ENCODE results near the gene LCP1. TPM values are rescaled to one million over a fixed set of nuclear protein-coding genes. Genes with fewer than 3 reads are reported as not detected.

Gene LCP1
- polyA plus RNA-seq, 1 of the 3 experiments (the other 2 are of a cell fraction): 0.03 TPM

DNA sequence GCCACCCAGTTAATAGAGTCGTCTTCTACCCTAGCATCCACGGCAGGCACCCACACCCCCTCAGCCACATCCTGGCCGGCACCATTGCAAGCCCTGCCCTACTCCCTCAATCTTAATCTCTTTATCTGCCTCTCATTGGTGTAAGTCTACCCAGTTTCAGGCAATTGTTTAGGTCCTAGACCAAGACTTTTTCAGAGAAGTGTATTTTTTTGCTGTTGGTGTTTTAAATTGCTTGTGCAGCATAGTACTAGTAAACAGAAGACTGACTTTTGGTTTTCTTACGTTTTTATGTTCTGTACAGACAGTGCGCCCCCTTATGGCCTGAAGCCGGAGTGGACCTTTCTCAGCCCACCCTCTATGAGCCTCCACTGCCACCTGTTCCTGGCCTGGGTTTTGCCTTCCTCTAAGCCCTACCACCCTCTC lies 2.3 kb upstream of the LCP1 start:
- ChIA-PET CTCF (interaction anchor here (1.2 kb wide), 1 partner anchor 58 kb away, joined by 3 read pairs; no protein-coding TSS in a partner anchor), POLR2A (no interaction called here)
- H3K27ac ChIP-seq (ENCODE audit: low read depth in 2 of 2, low read length in 1 of 2): no peak overlapping the region
- no peaks in the 10 kb centered on the region for H4K20me1 ChIP-seq (ENCODE audit: insufficient read depth)
- H3K9me3 ChIP-seq: 0 out of 2 replicates have a peak, but pooled peaks cover 3% of the 10 kb centered on the region
- 56% methylated on average over 6 of the region's 6 CpGs for WGBS (ENCODE audit: low lambda C conversion rate)
- no peaks in the 10 kb centered on the region for H3K79me2 ChIP-seq (ENCODE audit: insufficient read depth)
- H3K4me2 ChIP-seq: no peak overlapping the region
- no peak overlapping the region; a peak in 1 of 4 replicates for H3K4me3 ChIP-seq (ENCODE audit: low read depth in 2 of 2, low read length in 1 of 2)
- no peaks in the 10 kb centered on the region for H3K36me3 ChIP-seq (replicated peaks in 1 of 2; ENCODE audit: control insufficient read depth in 1 of 2, insufficient read depth in 2 of 2, low read length in 1 of 2)
- H3F3A ChIP-seq (replicated peaks; ENCODE audit: insufficient read depth): no peaks in the 10 kb centered on the region
- H2AFZ ChIP-seq (ENCODE audit: low read depth): no peak overlapping the region
- no peak overlapping the region for H3K9ac ChIP-seq
- no peaks in the 10 kb centered on the region; a peak in 1 of 4 replicates for H3K4me1 ChIP-seq (ENCODE audit: control insufficient read depth in 1 of 2, insufficient read depth in 2 of 2, low read depth in 1 of 2, low read length in 1 of 2)
- TF ChIP-seq USF2 (IDR thresholded peaks at IDR 0.05; ENCODE audit: borderline replicate concordance, low read depth, low read length) (no peak), CTCF (IDR thresholded peaks at IDR 0.05) (peak; percentile 53)
- peak; percentile 24 for DNase-seq
- H3K9me2 ChIP-seq: no peaks in the 10 kb centered on the region
- no peaks in the 10 kb centered on the region for H3K27me3 ChIP-seq (ENCODE audit: insufficient read depth)

DNA sequence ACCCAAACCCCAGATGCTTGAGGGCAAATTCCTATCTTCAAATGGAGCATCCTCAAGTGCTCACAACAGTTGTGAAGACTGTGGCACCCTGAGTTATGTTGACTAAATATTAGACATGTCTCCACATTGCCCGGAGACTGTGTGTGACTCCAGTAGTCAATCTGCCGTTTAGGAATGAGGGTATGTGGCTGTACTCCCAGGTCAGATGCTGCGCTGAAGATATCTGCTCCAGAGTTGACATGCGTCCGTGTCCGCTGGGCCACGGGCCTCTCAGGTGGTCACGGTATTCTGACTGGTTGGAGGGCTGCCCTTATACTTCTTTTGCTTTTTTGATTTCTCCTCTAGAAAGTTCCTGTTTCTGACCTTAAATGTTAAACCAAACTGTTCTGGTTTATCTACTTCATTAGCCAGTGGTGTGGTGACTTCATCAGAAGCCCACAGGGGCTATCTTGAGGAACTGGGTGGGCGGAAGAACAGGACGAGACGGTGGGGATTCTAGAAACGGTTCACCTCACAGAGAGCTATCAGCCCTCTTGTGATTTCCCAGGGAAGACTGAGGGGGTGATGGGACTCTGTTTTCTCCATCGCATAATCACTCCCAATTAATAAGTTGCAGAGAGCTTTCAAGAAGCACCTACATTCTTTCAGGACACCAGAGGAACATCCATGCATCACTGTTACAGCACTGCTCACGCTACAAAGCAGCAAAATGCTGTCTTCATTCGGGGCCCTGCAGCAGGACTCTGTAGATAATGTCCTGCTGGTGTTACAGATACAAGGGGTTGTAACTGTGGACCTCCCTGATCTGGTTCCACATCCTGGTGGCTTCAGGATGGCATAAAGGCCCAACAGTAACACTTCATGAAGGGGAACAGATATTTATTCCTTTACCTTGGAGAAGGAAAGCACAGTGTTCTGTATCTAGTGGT lies 1.3 kb upstream of the LCP1 start:
- Histone ChIP-seq H3K27me3 (ENCODE audit: insufficient read depth) (no peaks in the 10 kb centered on the region), H3K9me2 (no peaks in the 10 kb centered on the region), H3K4me1 (ENCODE audit: control insufficient read depth in 1 of 2, insufficient read depth in 2 of 2, low read depth in 1 of 2, low read length in 1 of 2) (no peaks in the 10 kb centered on the region; a peak in 1 of 4 replicates), H3K9ac (no peak overlapping the region), H3F3A (replicated peaks; ENCODE audit: insufficient read depth) (no peaks in the 10 kb centered on the region), H3K9me3 (0 out of 2 replicates have a peak, but pooled peaks cover 3% of the 10 kb centered on the region), H3K27ac (ENCODE audit: low read depth in 2 of 2, low read length in 1 of 2) (no peak overlapping the region), H3K79me2 (ENCODE audit: insufficient read depth) (no peaks in the 10 kb centered on the region), H4K20me1 (ENCODE audit: insufficient read depth) (no peaks in the 10 kb centered on the region), H3K4me3 (ENCODE audit: low read depth in 2 of 2, low read length in 1 of 2) (no peak overlapping the region), H2AFZ (ENCODE audit: low read depth) (no peak overlapping the region), H3K36me3 (replicated peaks in 1 of 2; ENCODE audit: control insufficient read depth in 1 of 2, insufficient read depth in 2 of 2, low read length in 1 of 2) (no peaks in the 10 kb centered on the region), H3K4me2 (no peak overlapping the region)
- POLR2A ChIA-PET: no interaction called here
- CTCF ChIA-PET: interaction anchor here (1.4 kb wide), 1 partner anchor 15 kb away, joined by 3 read pairs; no protein-coding TSS in a partner anchor
- WGBS (ENCODE audit: low lambda C conversion rate): 78% methylated on average over 15 of the region's 15 CpGs
- DNase-seq: no peak
- no peak for TF ChIP-seq SMC3 (IDR thresholded peaks at IDR 0.05; ENCODE audit: low read depth, low read length)

GRCh38 chr13:46182491-46182877 lies 507 bp upstream of the LCP1 start:
- Histone ChIP-seq H3K27me3 (ENCODE audit: insufficient read depth) (no peaks in the 10 kb centered on the region), H2AFZ (ENCODE audit: low read depth) (no peak overlapping the region), H4K20me1 (ENCODE audit: insufficient read depth) (no peaks in the 10 kb centered on the region), H3K4me1 (ENCODE audit: control insufficient read depth in 1 of 2, insufficient read depth in 2 of 2, low read depth in 1 of 2, low read length in 1 of 2) (no peaks in the 10 kb centered on the region; a peak in 1 of 4 replicates), H3K36me3 (replicated peaks in 1 of 2; ENCODE audit: control insufficient read depth in 1 of 2, insufficient read depth in 2 of 2, low read length in 1 of 2) (no peaks in the 10 kb centered on the region), H3K79me2 (ENCODE audit: insufficient read depth) (no peaks in the 10 kb centered on the region), H3K9me2 (no peaks in the 10 kb centered on the region), H3F3A (replicated peaks; ENCODE audit: insufficient read depth) (no peaks in the 10 kb centered on the region), H3K9me3 (0 out of 2 replicates have a peak, but pooled peaks cover 3% of the 10 kb centered on the region), H3K4me3 (ENCODE audit: low read depth in 2 of 2, low read length in 1 of 2) (no peak overlapping the region), H3K9ac (no peak overlapping the region), H3K4me2 (no peak overlapping the region), H3K27ac (ENCODE audit: low read depth in 2 of 2, low read length in 1 of 2) (no peak overlapping the region)
- POLR2A ChIA-PET: no interaction called here
- WGBS (ENCODE audit: low lambda C conversion rate): 36% methylated on average over 2 of the region's 2 CpGs
- DNase-seq: no peak
- CTCF ChIA-PET: interaction anchor here (0.6 to 1.4 kb wide), 2 partner anchors 14 to 399 kb away, joined by 3 read pairs; no protein-coding TSS in a partner anchor
- no peak for TF ChIP-seq TCF12 (IDR thresholded peaks at IDR 0.05)
- no peak for TF ChIP-seq USF2 (IDR thresholded peaks at IDR 0.05; ENCODE audit: borderline replicate concordance, low read depth, low read length)
- no peak for TF ChIP-seq MAX (IDR thresholded peaks at IDR 0.05; ENCODE audit: low read depth)
- no peak for TF ChIP-seq NFIC (IDR thresholded peaks at IDR 0.05; ENCODE audit: borderline replicate concordance)
- no peak for TF ChIP-seq CTCF (IDR thresholded peaks at IDR 0.05)
- TF ChIP-seq RFX5 (IDR thresholded peaks at IDR 0.05; ENCODE audit: low read length): no peak
- no peak for TF ChIP-seq FOSL2 (IDR thresholded peaks at IDR 0.05; ENCODE audit: borderline replicate concordance, low read depth)
- no peak for TF ChIP-seq SIN3A (IDR thresholded peaks at IDR 0.05; ENCODE audit: borderline replicate concordance, low read depth, low read length)
- TF ChIP-seq SMC3 (IDR thresholded peaks at IDR 0.05; ENCODE audit: low read depth, low read length): no peak
